ENCODE measurements around the gene TP53I13.
"Not testable (repeated sequence)": the region's sequence is repeated elsewhere in the genome, so short reads cannot be mapped to it uniquely, and the experiment has no call there.

The TP53I13 gene, protein sequence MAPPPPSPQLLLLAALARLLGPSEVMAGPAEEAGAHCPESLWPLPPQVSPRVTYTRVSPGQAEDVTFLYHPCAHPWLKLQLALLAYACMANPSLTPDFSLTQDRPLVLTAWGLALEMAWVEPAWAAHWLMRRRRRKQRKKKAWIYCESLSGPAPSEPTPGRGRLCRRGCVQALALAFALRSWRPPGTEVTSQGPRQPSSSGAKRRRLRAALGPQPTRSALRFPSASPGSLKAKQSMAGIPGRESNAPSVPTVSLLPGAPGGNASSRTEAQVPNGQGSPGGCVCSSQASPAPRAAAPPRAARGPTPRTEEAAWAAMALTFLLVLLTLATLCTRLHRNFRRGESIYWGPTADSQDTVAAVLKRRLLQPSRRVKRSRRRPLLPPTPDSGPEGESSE

DNA sequence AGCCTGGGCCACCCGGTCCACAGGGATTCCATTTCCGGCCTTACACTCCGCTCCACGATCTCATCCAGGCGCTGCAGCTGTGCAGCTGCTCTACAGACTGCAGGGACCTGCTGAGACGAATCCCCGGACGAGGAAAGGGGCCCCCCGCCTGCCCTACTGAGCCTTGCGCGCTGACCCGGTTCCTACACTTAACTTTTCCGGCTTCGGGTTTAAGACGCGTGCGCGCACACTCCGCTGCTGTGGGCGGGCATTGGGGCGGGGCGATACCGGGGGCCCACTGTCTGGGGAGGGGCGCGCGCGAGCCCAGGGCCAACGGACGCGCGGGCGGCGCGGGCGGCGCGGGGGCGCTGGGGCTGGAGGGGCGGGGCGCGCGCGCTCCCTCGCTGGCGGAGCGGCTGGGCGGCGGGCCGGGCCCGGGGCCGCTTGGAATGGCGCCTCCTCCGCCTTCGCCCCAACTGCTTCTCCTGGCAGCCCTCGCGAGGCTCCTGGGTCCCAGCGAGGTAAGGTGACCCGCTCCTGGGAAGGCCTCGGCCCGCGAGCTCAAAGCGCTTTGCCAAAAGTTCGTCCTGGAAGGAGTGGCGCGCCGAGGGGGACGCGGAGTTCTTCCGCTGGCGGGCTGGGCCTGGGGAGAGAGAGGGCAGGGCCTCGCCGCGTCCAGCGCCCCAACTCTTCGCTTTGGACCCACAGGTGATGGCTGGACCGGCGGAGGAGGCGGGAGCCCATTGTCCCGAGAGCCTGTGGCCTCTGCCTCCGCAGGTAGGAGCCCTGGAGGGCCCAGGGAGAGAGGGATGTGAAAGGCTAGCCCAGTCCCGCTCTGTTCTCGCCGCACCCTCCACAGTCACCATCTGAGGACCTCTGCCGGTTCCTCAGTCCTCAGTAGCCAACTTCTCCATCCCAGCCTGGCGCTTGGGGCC, at the start of gene TP53I13:
TP53I13 (plus strand) TSS at position 371 of the 914 bp plus-strand sequence; CDS start at position 429, 58 bp downstream.
- DNase-seq, result peak; percentile 92

DNA sequence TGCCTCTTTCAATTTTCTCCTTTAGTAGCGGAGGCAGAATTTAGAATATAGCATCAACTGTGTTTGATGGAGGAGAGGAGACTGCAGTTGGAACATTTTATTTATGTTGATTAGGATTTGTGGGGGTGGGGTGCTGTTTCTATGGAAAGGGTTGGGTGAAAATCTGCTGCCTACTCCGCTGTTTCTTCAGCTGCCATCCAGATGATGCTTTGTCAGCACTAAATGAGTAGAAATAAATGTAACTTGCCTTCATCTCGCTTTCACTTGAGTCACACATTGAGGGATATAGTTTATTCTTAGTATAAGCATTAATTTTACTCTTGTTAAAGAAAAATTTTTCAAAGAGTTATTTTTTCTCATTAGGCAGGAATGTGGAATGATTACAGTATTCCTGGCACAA, 43.8 kb upstream of the TP53I13 start:
- DNase-seq, result no peak

DNA sequence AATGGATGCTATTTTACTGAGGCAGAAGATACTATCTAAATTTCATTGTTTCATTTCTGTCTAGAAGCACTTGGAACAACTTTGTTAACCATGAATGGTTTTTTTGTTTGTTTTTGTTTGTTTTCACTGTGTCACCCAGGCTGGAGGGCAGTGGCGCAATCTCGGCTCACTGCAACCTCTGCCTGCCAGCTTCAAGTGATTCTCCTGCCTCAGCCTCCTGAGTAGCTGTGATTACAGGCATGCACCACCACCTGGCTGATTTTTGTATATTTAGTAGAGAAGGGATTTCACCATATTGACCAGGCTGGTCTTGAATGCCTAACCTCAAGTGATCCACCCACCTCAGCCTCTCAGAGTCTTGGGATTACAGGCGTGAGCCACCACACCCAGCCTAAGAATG, 42.2 kb upstream of the TP53I13 start:
- no peak for DNase-seq

DNA sequence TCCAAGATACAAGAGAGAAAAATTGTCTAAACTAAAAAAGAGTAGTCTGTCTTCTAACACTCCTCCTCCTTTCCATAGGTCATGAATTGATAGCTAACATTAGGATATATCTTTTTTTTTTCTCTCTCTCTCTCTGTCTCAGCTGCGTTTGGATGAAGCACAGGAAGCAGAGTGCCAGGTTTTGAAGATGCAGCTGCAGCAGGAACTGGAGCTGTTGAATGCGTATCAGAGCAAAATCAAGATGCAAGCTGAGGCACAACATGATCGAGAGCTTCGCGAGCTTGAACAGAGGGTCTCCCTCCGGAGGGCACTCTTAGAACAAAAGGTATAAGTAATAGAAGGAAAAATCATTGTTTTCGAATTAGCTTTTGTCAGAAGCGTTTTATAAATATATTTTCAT, 34.5 kb upstream of the TP53I13 start:
- no peak for DNase-seq

DNA sequence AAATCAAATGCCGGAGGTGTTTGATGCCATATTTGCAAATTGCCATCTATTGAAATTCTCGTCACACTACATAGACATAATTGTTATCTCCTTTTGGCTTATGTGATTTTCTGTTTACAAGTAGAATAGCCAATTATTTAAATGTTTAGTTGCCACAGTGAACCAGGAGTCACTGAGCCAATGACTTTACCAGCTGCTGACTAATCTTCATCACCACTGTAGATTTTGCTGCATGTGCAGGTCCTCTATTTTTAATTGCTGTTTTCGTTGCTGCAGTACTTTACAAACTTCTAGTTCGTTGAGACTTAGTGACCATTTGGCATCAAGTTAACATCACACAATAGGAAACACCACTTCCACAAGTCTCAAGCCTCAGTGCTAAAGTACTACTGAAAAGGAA, 24.4 kb upstream of the TP53I13 start:
- no peak for DNase-seq

DNA sequence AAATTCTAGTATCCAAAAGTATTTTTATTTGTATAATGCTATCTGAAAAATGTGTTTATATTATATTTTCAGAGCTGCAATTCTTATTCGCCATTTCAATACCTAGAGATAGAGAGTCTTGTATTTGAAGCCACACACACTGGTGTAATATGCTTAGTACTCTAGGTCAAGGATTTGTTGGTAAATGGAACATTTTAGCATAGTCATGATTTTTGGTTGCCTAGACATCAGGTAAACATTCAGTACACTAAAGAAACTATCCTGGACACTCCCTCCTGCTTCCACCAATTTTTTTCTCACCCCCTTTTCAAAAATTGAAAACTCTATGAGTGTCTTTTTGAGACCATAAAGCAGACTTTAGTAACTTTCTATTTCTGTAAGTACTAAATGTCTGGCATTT, 22.4 kb upstream of the TP53I13 start:
- no peak for DNase-seq

DNA sequence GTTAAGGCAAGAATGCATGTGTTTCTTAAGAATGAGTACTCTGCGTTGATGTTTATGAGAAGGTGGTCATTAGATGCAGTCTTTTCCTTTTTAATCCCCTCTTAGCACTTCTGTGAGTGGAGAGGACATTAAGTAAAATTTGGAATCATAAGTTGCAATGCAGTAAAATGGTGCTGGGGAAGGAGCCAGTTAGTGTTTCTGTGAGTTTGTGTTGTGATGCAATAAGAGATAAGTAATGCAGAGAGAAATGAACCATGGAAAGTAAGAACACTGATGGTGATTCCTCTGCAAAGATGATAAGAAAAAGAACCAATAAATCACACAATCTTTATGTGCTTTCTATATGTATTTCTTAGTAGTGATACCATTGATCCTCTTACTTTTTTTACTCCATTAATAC, 21.7 kb upstream of the TP53I13 start:
- DNase-seq, result no peak

DNA sequence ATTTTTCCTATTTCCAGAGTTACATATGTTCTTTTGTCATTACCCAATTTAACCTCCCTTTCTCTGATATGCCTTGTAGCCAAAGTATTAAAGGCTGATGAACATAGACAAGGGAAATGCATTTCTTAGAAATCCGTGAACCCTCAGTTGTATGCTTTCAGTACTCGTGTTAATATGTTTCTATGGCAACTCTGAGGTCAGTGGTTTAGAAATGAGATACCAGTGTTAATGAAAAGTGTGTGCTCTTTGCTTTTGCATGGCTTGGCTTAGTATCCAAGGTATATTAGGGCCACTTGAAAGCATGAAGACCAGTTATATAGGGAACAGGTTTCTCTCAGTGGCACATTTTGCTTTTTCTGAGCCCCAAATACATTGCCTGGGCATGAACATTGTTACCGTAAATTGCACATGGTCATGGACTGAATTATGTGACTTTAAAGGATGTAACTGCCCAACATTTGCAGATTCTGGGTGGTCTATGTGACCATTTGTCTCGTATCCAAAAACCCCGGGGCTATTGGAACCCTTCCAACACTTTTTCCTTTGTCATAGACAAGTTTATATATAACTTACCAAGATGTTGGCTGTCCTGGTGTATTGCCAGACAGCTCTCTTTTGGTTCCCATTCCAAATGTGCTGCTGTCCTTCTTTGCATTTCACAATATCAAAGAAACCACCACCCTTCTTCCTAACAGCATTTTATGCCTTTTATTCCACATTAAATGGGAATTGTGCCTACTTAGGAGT, 19.2 kb upstream of the TP53I13 start:
- DNase-seq, result peak; percentile 5

DNA sequence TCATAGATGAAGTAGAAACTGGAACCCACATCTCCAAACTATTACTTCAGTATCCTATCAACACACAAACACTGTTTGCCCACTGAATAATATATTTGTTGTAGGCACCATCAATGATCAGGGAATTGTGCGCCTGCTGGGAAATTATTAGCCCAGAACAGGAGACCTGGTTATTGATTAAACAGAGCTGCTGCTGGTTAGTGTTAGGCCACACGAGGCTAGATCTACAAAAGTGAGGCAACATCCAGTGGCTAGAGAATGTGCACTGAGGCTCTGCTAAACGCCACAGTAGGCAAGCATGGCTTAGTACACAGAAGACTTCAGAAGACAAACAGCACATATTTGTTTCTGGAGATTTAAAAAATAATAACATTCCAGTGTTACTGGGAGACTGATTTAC, 12.7 kb upstream of the TP53I13 start:
- DNase-seq, result no peak

DNA sequence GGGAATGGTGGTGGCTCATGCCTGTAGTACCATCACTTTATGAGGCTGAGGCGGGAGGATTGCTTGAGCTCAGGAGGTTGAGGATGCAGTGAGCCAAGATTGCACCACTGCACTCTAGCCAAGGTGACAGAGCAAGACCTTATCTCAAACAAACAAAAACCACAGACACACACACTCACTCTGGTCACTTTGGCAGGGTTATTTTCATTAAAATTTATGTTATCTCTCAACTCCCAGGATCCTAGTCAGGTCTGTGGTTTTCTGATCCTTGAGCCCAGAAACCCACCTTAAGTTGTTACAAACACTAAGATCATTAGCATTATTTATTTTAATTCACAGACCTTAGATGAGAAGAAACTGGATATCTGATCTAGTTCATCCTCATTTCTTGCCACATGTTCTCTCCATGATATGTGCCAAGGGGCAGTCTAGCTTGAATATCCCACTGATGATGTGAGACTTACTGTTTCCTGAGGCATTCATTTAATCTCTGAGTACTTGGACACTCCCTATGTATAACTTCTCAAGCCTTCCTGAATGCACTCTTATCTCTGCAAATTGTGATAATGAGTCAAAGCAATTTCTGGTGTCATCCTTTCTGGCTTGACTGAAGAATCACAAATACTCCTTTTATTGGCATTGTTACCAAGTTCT, 11.3 kb upstream of the TP53I13 start:
- no peak for DNase-seq

DNA sequence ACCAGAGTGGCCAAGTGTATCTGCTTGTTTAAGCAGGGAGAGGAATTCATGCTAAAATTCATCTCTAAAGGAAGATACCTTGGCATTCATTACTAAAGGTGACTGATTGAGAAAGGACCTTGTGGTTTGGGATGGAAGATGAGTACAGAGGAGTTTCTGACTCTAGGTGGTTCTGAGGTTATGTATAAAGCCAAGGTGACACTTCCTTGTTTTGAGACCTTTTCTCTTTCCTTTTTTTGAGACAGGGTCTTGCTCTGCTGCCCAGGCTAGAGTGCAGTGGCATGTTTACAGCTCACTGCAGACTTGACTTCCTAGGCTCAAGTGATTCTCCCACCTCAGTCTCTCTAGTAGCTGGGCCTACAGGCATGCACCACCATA, 10.8 kb upstream of the TP53I13 start:
- DNase-seq, result no peak

DNA sequence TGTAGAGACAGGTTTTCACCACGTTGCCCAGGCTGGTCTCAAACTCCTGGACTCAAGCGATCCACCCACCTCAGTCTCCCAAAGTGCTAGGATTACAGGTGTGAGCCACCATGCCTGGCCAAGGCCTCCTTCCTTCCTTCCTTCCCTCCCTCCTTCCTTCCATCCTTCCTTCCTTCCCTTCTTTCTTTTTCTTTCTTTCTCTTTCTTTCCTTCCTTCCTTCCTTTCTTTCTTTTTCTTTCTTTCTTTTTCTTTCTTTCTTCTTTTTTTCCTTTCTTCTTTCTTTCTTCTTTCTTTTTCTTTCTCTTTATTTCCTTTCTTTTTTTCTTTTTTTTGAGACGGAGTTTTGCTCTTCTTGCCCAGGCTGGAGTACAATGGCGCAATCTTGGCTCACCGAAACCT, 10.4 kb upstream of the TP53I13 start:
- DNase-seq, result not testable (repeated sequence)

DNA sequence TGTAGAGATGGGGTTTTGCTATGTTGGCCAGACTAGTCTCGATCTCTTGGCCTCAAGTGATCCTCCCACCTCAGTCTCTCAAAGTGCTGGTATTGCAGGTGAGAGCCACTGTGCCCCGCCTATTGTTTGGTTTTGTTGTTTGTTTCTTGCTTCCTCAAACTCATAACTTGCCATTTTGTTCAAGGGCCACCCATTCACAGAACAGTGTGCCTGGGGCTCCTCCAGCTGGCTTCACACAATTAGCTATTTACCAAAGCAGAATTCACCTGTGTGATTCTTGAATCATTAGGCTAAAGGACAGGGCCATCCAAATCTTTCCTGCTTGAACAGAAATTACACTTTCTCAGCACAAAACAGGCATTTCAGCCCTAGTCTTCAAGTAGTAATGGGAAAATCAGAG, 8.9 kb upstream of the TP53I13 start:
- DNase-seq, result no peak

DNA sequence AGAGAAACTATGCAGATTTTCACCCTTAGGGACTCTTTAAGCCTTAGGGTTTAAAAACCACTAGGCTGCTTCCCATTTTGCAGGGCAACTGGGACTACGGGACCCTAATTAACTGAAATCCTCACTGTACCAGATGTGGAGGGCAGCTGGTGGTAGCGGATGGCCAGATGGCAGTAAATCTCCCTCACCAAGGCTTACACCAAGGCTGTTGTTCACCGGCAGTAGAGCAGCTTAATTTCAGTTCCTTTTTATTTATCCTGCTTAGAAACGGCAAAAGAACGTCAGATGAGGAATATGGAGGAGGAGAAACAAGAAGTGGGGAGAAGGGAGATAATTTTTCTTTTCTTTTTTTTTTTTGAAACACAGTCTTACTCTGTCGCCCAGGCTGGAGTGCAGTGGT, 8.2 kb upstream of the TP53I13 start:
- no peak for DNase-seq

DNA sequence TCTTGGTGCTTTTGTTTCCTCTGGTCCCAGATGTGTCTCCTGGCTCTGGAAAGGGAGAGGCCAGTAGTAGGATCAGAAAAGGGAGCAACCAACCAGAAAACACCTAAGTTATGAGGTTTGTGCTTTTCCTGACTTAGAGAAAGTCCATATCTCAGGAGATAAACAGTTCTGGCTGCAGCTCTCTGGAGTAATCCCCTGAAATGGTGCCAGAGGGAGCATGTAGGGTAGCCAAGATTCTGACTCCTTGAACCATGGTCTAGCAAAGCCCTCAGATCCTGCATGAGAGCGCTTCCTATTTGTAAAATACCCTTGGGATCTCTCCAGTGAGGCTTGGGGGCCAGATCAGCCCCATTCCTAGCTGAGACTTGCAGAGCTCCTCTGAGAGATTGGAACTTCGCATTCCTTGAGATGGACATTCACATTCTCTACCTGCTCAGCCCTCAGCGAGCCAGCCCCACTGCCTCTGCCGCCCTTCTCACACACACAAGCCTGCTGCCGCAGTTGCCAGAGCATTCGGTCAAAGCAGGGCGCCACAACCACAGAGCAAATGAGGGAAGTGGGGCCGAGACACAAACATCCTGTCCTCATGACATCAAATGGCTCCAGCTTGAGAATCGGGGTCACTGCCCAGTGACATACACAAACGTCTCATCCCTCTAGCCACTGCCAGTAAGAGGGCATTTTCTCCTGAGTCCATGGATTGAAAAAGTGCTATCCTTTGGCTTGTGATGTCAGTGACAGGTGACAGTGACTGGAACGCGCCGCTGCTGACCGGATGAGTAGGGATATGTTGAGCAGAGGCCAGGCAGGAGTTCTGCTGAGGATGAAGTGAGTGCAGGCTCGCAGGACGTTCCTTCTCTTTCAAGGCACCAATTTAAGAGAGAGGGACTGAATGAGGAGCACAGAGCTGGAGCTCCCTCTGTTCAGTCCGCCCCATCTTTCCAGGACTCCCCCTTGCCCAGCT, 6.7 kb upstream of the TP53I13 start:
- no peak for DNase-seq

DNA sequence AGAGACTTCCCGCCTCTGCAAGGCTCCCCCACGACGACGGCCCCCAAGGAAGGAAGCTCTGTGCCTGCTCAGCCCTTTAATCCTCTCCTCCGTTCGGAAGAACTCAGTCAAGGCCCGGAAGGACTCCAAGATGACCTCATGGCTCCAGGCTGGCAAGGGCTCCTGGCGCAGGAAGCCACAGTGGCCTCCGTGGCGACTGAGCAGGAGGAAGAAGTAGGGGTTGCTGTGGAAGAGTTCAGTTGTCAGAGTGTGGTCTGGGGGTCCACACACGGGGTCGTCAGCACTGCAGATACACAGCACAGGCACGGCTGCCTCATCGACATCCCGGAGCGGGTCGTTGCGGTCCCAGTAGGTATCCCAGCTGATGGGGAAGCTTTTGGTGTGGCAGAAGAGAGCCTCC, 5.9 kb upstream of the TP53I13 start:
- DNase-seq, result no peak

DNA sequence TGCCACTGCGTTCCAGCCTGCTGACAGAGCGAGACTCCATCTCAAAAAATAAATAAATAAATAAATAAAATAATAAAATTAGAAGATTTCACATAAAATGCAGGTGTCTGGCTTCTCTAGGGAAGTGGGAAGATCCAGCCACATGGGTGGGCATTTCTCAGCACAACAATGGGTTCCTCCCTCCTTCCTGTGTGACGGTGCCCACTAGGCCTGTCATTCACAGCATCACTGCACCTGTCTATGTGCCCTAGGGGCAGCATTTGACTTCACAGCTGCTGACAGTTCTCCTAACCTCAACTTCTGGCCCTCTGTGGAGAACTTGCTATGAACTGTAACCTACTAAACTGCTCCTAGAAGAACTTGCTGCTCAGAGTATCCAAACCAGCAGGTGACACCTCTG, 4.7 kb upstream of the TP53I13 start:
- no peak for DNase-seq

DNA sequence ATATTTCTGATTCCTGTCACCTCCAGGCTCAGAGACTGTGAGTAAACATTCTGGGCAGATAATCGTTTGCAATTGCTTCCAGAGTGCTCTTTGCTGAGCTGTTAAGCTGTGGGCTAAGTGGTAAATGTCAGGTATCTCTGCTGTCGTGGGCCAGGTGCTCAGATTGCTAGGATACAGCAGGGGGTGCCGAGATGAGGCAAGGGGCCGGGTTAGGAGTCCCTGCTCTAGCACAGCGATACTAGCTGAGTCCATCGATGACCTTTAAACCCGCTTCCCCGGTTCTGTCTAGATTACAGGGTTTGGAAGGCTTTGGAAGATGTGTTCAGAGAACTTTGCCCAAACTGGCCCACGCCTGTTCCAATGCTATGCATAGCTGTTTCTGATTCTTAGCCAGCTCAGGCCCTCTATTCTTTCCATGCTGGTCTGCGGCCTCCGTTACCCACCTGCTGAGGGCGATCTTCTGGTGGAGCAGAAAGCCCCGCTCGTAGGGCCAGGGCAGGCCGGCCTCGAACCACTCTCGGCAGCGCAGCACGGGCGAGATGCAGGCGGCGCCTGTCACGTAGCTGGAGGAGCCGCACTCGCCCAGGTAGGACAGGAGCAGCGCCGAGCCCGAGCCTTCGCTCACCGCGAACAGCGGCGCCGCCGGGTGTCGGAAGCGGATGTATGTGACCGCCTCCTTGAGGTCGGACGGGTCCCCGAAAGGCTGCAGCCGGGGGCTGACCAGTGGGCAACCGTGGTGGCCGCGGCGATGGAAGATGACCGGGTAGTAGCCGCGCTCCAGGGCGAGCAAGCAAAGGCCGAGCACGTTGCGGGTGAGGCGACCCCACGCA, 2.6 kb upstream of the TP53I13 start:
- DNase-seq, result peak; percentile 57

DNA sequence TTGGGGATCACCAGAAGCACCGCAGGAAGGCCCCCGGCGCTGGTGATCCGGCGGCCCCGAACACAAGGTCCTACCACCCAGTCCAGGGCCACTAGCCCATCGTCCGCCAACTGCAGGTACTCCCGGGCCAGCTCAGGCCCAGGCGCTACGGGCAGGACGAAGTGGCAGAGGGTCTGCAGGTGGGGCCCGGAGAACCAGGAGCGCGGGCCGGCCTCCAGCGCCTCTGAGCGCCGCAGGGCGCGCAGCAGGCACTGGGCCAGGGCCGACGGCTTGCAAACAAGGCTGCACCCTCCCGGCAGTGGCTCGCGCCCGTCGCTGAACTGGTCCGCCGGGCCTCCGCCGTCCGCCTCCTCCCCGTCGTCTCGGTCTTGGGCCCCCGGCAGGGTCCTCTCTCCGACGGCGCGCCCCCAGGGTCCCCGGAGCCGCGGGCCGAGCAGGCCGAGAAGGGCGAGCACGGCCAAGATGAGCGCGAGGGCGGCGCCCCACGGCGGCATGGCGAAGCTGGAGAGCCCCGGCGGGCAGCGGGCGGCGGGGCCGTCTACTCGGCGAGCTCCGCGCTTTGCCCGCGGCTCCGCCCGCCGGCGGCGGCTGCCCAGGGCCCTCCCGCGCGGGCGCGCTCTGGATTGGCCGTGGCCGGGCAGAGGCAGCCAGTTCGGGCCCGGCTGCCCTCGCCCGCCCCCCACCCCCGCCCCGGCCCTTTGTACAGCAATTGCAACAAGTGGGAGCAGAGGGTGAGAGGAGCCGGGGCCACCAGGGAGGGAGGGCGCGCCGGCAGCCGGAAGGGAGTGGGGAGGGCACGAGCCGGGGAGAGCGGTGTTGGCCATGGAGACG, 1.8 kb upstream of the TP53I13 start, which contains the start of gene ABHD15:
ABHD15 (minus strand) TSS at position 565 of the 831 bp plus-strand sequence; CDS start at position 494, 71 bp downstream.
- peak; percentile 43 for DNase-seq

DNA sequence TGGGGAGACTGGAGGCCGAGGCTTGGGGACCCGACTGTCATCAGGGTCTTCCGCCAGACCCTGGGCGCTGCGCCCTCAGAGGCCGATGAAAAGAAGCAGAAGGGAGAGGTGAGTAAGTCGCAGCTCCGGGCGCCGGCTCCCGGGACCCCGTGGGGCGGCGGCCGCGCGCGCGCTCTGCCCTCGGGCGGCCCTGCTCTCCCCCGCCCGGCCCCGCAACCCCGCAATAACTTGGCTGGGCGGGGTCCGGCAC, 1.3 kb upstream of the TP53I13 start:
- no peak for DNase-seq

All from CD4-positive, alpha-beta T cell treated with Interleukin-4 for 4 hours (primary cell).